IPS-18a (cell line): ENCODE measurements around the gene STK10.

ENCODE experiments used
- H3K27ac ChIP-seq: one replicate; pipeline ENCODE4 v1.5.1; 2013; ENCODE audit warnings: low read length
- H3K27me3 ChIP-seq: one replicate; pipeline ENCODE4 v1.6.1; 2013; ENCODE audit warnings: mild to moderate bottlenecking, low read length; ENCODE audit not compliant: control insufficient read depth, insufficient read depth
- H3K36me3 ChIP-seq: one replicate; pipeline ENCODE4 v1.6.1; 2013; ENCODE audit warnings: low read depth, low read length; ENCODE audit not compliant: control insufficient read depth
- H3K4me1 ChIP-seq: one replicate; pipeline ENCODE4 v1.6.1; 2013; ENCODE audit warnings: low read depth, low read length; ENCODE audit not compliant: control insufficient read depth
- H3K4me3 ChIP-seq: one replicate; pipeline ENCODE4 v1.5.1; 2013; ENCODE audit warnings: low read length
- H3K9ac ChIP-seq: one replicate; pipeline ENCODE4 v1.6.1; 2013; ENCODE audit warnings: mild to moderate bottlenecking, low read length, moderate library complexity
- H3K9me3 ChIP-seq: one replicate; pipeline ENCODE4 v1.6.1; 2013; ENCODE audit warnings: low read depth, low read length; ENCODE audit not compliant: control insufficient read depth

The STK10 gene

DNA sequence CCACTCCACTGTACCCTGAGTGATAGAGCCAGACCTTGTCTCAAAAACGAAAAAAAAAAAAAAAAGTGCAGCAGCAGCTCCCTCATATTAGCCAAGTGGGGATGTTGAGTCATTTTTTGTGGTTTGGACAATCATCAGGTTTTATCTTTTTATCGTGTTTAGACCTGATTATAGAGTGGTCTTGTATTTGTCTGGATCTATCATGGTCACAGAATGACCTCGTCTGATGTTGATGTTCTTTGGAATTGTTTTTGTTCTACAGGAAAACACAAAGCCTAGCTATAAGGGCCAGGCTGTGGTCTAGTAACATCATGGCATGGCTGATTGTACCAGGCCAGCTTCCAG lies 179.9 kb downstream of the STK10 start:
- H3K27ac ChIP-seq, result peak overlapping the region; percentile 85

DNA sequence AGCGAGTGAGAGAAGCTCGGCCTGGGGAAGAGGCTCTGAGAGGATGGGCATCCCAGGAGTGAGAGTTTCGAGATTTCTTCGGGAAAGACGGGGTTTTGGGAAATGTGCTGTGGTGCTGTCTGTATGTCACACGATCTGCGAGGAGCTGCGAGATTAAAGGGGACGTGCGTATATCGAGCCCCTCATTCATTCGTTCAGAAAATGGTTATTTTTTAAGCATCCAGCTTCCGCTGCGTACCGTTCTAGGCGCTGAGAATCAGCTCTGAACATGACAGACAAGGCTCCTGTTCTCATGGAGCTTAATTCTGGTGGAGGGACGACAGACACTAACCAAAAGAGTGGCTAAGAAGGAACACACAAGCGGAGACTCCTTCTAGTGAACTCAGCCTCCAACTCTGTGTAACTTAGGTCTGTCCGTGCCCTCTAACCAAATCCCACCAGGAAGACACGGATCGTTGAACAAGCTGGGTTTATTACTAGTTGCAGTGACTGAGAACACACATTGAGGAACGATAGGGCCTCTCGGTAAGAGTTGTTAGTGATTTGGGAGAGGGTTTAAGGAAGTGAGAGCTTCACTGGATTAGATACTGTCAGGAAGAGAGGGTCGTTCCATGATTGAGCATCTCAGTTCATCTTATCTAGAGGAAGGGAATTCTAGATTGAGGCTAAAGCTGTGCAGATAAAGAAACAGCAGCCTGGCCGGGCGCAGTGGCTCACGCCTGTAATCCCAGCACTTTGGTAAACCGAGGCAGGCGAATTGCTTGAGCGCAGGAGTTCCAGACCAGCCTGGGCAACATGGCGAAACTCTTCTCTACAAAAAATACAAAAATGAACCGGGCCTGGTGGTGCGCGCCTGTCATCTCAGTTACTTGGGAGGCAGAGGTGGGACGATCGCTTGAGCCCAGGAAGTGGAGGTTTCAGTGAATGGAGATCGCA lies 180.6 kb downstream of the STK10 start:
- Histone ChIP-seq H3K9ac (peak overlapping the region; percentile 92), H3K27me3 (no peaks in the 10 kb centered on the region), H3K4me1 (peaks cover 49% of the 10 kb centered on the region), H3K36me3 (no peaks in the 10 kb centered on the region), H3K9me3 (no peaks in the 10 kb centered on the region), H3K27ac (peak overlapping the region; percentile 88), H3K4me3 (peak overlapping the region; percentile 91)

More for the DNA sequence above, 179.9 kb downstream of the STK10 start:
- H3K9ac ChIP-seq, result peak overlapping the region; percentile 28
- no peaks in the 10 kb centered on the region for H3K27me3 ChIP-seq
- H3K4me3 ChIP-seq, result peak overlapping the region; percentile 91
- no peaks in the 10 kb centered on the region for H3K9me3 ChIP-seq
- H3K4me1 ChIP-seq, result peaks cover 44% of the 10 kb centered on the region
- no peaks in the 10 kb centered on the region for H3K36me3 ChIP-seq

DNA sequence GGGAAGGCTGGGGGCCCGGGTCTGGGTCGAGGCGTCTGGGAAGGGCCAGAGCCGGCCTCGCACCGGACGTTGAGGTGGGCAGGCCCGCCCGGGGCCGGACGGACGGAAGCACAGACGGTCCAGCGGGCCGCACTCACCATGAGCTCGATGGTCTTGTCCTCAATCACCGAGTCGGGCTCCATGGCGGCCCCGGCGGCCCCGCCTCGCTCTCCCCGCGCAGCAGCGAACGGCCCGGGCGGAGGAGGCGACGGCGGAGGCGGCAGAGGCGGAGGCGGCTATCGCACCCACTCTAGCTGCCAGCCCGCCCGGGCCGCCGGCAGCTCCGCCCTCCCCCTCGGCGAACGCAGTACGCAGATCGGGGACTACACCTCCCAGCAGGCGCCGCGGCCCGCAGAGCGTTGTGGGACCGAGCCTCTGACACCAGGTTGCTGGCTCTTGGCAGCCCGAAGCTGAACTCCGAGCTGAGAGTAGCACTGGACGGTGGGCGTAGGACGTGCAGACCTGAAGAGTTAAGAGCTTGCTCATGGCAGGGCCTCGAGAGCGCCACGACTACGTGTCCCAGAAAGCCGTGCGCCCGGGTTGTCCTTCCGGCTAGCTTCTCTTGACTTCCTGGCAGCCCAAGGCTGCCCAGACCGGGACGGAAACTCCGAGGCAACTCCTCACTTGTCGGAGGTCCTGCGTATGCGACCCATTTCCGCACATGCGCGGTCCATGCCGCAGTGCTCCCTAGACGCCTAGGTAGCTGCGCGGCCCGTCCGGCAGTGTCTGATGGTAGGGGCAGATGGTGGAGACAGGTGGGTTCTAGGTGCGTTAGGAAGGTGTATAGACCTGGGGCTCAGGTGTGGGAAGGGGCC lies 181.5 kb downstream of the STK10 start, which contains the start of gene FBXW11:
Gene FBXW11, minus strand, starts transcription at position 318 of the 854 bp plus-strand sequence. Its CDS starts 136 bp downstream, at position 182.
- H3K27me3 ChIP-seq, result no peaks in the 10 kb centered on the region
- H3K27ac ChIP-seq, result peak within 1 kb of the TSS; percentile 88
- H3K36me3 ChIP-seq, result no peaks in the 10 kb centered on the region
- peak within 1 kb of the TSS; percentile 92 for H3K9ac ChIP-seq
- peaks cover 57% of the 10 kb centered on the region for H3K4me1 ChIP-seq
- H3K4me3 ChIP-seq, result peak within 1 kb of the TSS; percentile 91
- H3K9me3 ChIP-seq, result no peaks in the 10 kb centered on the region

DNA sequence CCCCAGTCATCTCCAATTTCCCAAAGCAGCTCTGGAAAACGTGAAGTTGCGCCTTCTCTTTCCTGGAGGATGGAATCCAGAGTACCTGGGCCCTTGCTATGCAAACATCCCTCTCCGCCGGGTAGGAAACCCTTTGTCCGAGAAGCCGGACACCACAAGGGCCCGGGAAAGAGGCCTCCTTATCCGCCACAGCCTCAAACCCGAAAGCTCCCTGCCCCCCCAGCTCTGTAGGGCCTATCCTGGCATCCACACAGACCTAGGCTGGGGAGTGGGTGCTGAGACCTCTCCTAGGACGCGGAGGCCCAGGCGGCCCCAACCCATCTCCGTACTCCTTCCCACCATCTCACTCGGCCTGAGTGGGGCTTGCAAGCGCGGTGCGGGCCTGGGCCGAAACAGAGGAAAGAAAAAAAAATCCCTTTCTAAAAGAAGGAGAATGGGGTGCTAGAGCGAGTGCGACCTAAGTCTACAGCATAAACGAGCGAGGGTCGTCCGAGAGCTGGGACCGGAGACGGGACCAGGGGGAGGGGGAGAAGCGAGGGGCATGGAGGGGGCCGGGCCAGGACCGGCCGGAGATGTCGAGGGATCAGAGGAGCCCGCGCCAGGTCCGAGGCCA lies 182.2 kb downstream of the STK10 start:
- Histone ChIP-seq H3K27ac (peak overlapping the region; percentile 75), H3K27me3 (no peaks in the 10 kb centered on the region), H3K4me1 (peaks cover 64% of the 10 kb centered on the region), H3K9me3 (no peaks in the 10 kb centered on the region), H3K9ac (peak overlapping the region; percentile 92), H3K36me3 (no peaks in the 10 kb centered on the region), H3K4me3 (peak overlapping the region; percentile 91)

DNA sequence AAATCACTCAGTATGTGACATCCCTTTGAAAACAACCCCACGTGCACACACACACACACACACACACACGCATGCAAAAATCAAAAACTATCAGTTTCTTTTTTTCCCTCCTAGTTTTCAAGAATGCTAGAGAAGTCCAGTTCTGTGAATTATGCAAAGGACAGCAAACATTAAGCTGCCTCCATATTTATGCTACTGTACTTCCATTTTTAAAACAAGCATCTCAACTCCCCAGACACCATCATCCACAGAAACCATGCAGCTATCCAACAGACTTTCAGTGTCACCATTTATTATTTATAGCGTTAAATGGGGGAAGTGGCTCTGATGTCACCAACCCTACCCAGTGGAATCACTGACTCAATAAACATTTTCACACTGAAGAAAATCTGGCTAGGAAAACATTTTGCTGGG lies 183.2 kb downstream of the STK10 start:
- H3K27me3 ChIP-seq, result no peaks in the 10 kb centered on the region
- H3K4me3 ChIP-seq, result peak overlapping the region; percentile 91
- peaks cover 68% of the 10 kb centered on the region for H3K4me1 ChIP-seq
- H3K9ac ChIP-seq, result peak overlapping the region; percentile 92
- no peaks in the 10 kb centered on the region for H3K9me3 ChIP-seq
- H3K27ac ChIP-seq, result no peak overlapping the region
- no peaks in the 10 kb centered on the region for H3K36me3 ChIP-seq

DNA sequence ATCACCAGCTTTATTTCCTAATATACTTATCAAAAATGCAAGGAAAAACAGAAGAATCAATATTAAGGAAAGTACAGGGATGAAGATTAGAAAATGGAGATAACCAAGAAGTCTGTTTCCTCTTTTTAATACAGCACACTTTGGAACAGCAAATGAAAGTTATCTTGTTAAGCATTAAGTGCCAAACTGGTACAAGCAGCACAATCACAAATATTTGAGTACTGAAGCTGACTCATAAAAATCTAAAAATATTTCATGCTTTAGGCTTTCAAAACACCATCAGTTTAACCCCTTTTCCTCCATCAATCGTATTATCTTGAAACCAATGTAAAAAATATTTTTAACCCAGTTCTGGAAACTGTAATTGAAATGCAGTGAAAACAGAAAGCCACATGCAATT lies 184.3 kb downstream of the STK10 start:
- Histone ChIP-seq H3K9ac (no peak overlapping the region), H3K9me3 (no peaks in the 10 kb centered on the region), H3K4me1 (peaks cover 68% of the 10 kb centered on the region), H3K4me3 (peak overlapping the region; percentile 11), H3K27me3 (no peaks in the 10 kb centered on the region), H3K36me3 (no peaks in the 10 kb centered on the region), H3K27ac (no peak overlapping the region)

DNA sequence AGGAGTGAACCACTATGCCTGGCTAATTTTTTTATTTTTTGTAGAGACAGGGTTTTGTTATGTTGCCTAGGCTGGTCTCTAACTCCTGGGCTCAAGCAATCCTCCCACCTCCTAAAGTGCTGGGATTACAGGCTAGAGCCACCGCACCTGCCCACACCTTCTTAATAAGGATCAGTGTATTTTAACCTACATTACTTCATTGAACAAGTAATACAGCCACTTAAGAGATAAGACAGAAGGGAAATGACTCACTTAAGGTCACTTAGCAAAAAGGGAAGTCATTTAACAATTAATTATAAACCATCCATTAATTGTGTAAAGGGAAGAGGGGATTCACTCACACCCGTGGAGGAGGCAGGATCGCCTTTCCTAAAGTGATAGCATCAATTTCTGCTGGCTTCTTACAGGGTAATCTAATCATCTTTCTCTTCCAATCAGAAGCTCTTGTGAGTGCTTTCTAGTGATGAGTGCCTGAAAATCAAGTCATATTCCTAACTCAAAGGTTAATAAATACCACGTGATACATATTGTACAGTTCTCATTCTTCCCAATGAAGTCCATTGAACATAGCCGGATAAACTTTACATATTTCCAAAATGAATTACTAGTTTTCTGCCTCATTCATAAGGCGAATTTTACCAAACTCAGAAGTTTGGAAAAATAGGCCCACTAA lies 185.0 kb downstream of the STK10 start:
- no peaks in the 10 kb centered on the region for H3K9me3 ChIP-seq
- no peak overlapping the region for H3K4me3 ChIP-seq
- peaks cover 67% of the 10 kb centered on the region for H3K4me1 ChIP-seq
- H3K27ac ChIP-seq, result no peak overlapping the region
- H3K9ac ChIP-seq, result no peak overlapping the region
- no peaks in the 10 kb centered on the region for H3K36me3 ChIP-seq
- no peaks in the 10 kb centered on the region for H3K27me3 ChIP-seq

DNA sequence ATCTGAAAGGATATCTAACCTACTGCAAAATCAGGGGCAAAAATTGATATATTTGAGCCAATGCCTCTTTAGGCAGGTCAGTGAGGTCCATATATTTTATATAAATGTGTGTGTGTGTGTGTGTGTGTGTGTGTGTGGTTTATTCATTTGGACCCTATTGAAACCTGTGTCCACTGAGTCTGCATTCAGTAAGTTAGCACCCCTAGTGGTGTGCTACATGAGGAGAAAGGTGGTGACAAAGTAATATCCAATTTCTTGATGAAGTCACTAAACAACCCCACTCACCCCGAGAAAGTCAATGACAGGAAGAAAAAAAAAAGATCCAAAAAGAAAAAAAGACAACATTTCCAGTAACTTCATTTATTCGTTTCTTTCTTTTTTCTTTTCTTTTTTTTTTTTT lies 185.7 kb downstream of the STK10 start:
- Histone ChIP-seq H3K4me1 (peaks cover 67% of the 10 kb centered on the region), H3K27me3 (no peaks in the 10 kb centered on the region), H3K9me3 (no peaks in the 10 kb centered on the region), H3K36me3 (no peaks in the 10 kb centered on the region), H3K27ac (no peak overlapping the region), H3K9ac (no peak overlapping the region), H3K4me3 (no peak overlapping the region)

DNA sequence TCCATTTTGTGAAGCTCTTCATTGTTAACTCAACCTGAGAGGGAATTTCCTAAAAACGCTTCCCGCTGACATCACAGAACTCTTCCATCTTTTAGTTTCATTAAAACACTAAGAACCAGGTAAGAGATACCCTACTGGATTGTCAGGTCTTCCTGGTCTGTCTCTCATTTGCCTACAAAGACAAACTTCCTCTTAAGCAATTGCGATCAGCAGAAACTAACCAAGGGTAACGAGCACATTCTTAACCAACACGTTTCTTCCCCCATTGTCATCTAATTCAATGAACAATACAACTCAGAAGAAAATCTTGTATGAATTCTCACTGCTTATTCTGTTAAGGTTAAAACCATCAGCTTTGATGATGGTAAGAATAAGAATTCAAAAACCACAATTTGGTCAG lies 188.1 kb downstream of the STK10 start:
- Histone ChIP-seq H3K27me3 (no peaks in the 10 kb centered on the region), H3K36me3 (no peaks in the 10 kb centered on the region), H3K9me3 (no peaks in the 10 kb centered on the region), H3K4me1 (peaks cover 77% of the 10 kb centered on the region), H3K27ac (no peak overlapping the region), H3K4me3 (peak overlapping the region; percentile 15), H3K9ac (peak overlapping the region; percentile 4)

DNA sequence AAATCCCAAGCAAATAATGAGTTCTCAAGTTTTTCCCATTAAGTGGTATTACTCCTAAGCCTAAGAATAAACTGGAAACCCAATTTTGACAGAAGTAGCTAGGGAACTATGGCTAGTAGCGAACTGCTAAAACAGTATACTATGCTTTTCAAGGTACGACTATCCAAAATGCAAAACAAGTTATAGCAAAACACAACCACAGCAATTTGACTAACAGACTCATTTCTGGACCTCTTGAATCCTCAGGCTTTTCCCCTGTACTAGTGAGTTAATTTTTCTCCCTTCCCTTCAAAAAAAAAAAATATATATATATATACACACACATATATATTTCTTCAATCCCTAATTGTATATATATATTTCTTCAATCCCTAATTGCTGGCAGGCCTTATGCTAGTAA lies 188.9 kb downstream of the STK10 start:
- Histone ChIP-seq H3K9me3 (no peaks in the 10 kb centered on the region), H3K27ac (no peak overlapping the region), H3K9ac (no peak overlapping the region), H3K36me3 (peaks cover under 1% of the 10 kb centered on the region), H3K4me1 (peaks cover 71% of the 10 kb centered on the region), H3K4me3 (no peak overlapping the region), H3K27me3 (no peaks in the 10 kb centered on the region)

DNA sequence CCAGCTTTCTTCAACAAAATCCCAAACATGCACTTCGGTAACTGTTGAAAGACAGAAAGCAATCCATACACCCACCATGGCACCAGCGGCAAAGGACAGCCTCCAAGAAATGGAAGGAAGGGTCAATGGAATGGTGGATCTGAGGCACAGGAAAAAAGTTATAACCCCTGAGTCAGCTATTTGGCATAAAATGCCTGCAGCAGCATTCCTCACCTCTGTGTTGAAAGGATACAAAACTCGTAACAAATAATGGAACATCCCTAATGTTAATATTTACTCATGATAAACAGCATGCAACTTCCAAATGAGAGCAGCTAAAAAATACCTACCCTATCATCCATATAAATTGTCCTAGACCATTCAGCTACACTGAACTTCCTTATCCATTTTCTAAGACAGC lies 191.0 kb downstream of the STK10 start:
- no peak overlapping the region for H3K9ac ChIP-seq
- H3K4me1 ChIP-seq, result peaks cover 55% of the 10 kb centered on the region
- peaks cover 3% of the 10 kb centered on the region for H3K36me3 ChIP-seq
- H3K9me3 ChIP-seq, result no peaks in the 10 kb centered on the region
- H3K27ac ChIP-seq, result no peak overlapping the region
- no peaks in the 10 kb centered on the region for H3K27me3 ChIP-seq
- H3K4me3 ChIP-seq, result no peak overlapping the region
